Trophoblast cell (in vitro differentiated cells and primary cell): Measurements from ENCODE around the gene KCND3.

Experiments
- DNase-seq, 2 donors: peaks; one replicate each; pipeline ENCODE4 v3.0.0-alpha.2; 2016
- H2AFZ ChIP-seq: 2 replicates; pipeline ENCODE4 v1.6.1; 2013; ENCODE audit warnings: low read length, moderate library complexity, mild to moderate bottlenecking; ENCODE audit not compliant: insufficient read depth, poor library complexity
- H2AK5ac ChIP-seq: 2 replicates; pipeline ENCODE4 v1.6.1; 2013; ENCODE audit warnings: mild to moderate bottlenecking, low read length
- H2BK120ac ChIP-seq: 2 replicates; pipeline ENCODE4 v1.6.1; 2013; ENCODE audit warnings: low read length, mild to moderate bottlenecking, moderate library complexity; ENCODE audit not compliant: insufficient read depth, poor library complexity
- H2BK12ac ChIP-seq: 2 replicates; pipeline ENCODE4 v1.6.1; 2013; ENCODE audit warnings: mild to moderate bottlenecking, low read length, moderate library complexity
- H2BK5ac ChIP-seq: 2 replicates; pipeline ENCODE4 v1.6.1; 2013; ENCODE audit warnings: low read length, low read depth, moderate library complexity, mild to moderate bottlenecking; ENCODE audit not compliant: poor library complexity
- H3K14ac ChIP-seq: 2 replicates; pipeline ENCODE4 v1.6.1; 2013; ENCODE audit warnings: mild to moderate bottlenecking, low read length
- H3K18ac ChIP-seq: 2 replicates; pipeline ENCODE4 v1.6.1; 2013; ENCODE audit warnings: mild to moderate bottlenecking, low read length
- H3K23ac ChIP-seq: 2 replicates; pipeline ENCODE4 v1.6.1; 2013; ENCODE audit warnings: low read length
- H3K27ac ChIP-seq: 2 replicates; pipeline ENCODE4 v1.5.1; 2013; ENCODE audit warnings: low read depth, mild to moderate bottlenecking, inconsistent platforms, low read length, moderate library complexity
- H3K27me3 ChIP-seq: 2 replicates; pipeline ENCODE4 v1.6.1; 2013; ENCODE audit warnings: inconsistent platforms, mild to moderate bottlenecking, low read length, moderate library complexity; ENCODE audit not compliant: insufficient read depth
- H3K36me3 ChIP-seq, 2 experiments: 1 replicate in 1 of 2; 2 replicates in 1 of 2; pipeline ENCODE4 v1.6.1; 2013; ENCODE audit warnings: low read length in 2 of 2, mild to moderate bottlenecking in 2 of 2, moderate library complexity in 1 of 2; ENCODE audit not compliant: insufficient read depth in 2 of 2, control insufficient read depth in 1 of 2
- H3K4ac ChIP-seq: 2 replicates; pipeline ENCODE4 v1.6.1; 2013; ENCODE audit warnings: low read depth, mild to moderate bottlenecking, low read length, moderate library complexity
- H3K4me1 ChIP-seq, 2 experiments: 1 replicate in 1 of 2; 2 replicates in 1 of 2; pipeline ENCODE4 v1.6.1; 2013; ENCODE audit warnings: low read length in 2 of 2, mild to moderate bottlenecking in 2 of 2, moderate library complexity in 1 of 2; ENCODE audit not compliant: insufficient read depth in 2 of 2, control insufficient read depth in 1 of 2
- H3K4me2 ChIP-seq: 2 replicates; pipeline ENCODE4 v1.6.1; 2013; ENCODE audit warnings: inconsistent platforms, mild to moderate bottlenecking, low read length, moderate library complexity
- H3K4me3 ChIP-seq: 2 replicates; pipeline ENCODE4 v1.5.1; 2013; ENCODE audit warnings: mild to moderate bottlenecking, low read depth, low read length, inconsistent platforms
- H3K79me1 ChIP-seq: one replicate; pipeline ENCODE4 v1.6.1; 2013; ENCODE audit warnings: low read length
- H3K79me2 ChIP-seq: 2 replicates; pipeline ENCODE4 v1.6.1; 2013; ENCODE audit warnings: low read length, mild to moderate bottlenecking; ENCODE audit not compliant: control insufficient read depth, insufficient read depth, poor library complexity
- H3K9ac ChIP-seq: 2 replicates; pipeline ENCODE4 v1.6.1; 2013; ENCODE audit warnings: mild to moderate bottlenecking, low read length
- H3K9me3 ChIP-seq: 2 replicates; pipeline ENCODE4 v1.6.1; 2013; ENCODE audit warnings: low read depth, mild to moderate bottlenecking, control low read depth, inconsistent platforms, low read length; ENCODE audit not compliant: insufficient read depth
- H4K12ac ChIP-seq: 2 replicates; pipeline ENCODE4 v1.6.1; 2013; ENCODE audit warnings: low read depth, mild to moderate bottlenecking, low read length, moderate library complexity
- H4K8ac ChIP-seq: 2 replicates; pipeline ENCODE4 v1.6.1; 2013; ENCODE audit warnings: low read depth, mild to moderate bottlenecking, low read length, moderate library complexity
- H4K91ac ChIP-seq: one replicate; pipeline ENCODE4 v1.6.1; 2013; ENCODE audit warnings: low read depth, mild to moderate bottlenecking, low read length, moderate library complexity
- WGBS: extraction: QIAGEN DNeasy Blood & Tissue Kit; methylation state at CpG from one replicate; pipeline ENCODE4 v1.1.7; 2013; ENCODE audit warnings: missing lambda C conversion rate; ENCODE audit not compliant: insufficient read length, insufficient coverage; ENCODE audit errors: extremely low coverage; 5-methylcytosine and 5-hydroxymethylcytosine counted together

The KCND3 gene

DNA sequence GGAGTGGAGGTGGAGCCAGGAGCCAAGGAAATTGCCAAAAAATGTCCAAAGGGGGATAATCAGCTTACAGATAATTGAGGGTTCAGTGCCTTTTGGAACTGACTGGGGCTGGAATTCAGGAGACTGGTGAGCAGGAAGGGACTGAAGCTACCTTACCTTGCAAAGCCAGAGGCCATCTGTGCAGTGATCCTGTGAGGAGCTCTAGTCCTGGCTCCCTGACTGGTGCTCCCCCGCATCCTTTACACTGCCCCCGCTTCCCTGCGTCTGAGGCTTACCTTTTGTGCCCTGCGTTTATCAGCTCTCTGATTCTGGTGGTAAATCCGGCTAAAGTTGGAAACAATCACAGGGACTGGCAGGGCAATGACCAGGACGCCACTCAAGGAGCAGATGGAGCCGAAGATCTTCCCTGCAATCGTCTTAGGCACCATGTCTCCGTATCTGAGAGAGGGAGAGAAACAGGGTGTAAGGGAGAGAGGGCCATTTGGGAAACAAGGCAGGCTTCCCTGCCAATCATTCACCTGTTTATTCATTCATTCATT is 202.7 kb downstream of the KCND3 start:
- Histone ChIP-seq H3K79me1 (no peaks in the 10 kb centered on the region), H4K12ac (no peak overlapping the region), H4K91ac (no peak overlapping the region), H2BK12ac (no peak overlapping the region), H2BK120ac (no peak overlapping the region), H3K23ac (no peak overlapping the region), H3K9ac (no peak overlapping the region), H3K14ac (no peak overlapping the region), H3K36me3 (no peaks in the 10 kb centered on the region), H3K4ac (no peak overlapping the region), H3K4me1 (no peaks in the 10 kb centered on the region), H3K27ac (no peak overlapping the region), H4K8ac (no peak overlapping the region), H2BK5ac (no peak overlapping the region), H3K79me2 (no peaks in the 10 kb centered on the region), H2AK5ac (no peak overlapping the region), H3K9me3 (no peaks in the 10 kb centered on the region), H3K27me3 (no peaks in the 10 kb centered on the region), H3K18ac (no peak overlapping the region), H3K4me2 (no peak overlapping the region), H2AFZ (no peak overlapping the region), H3K4me3 (no peak overlapping the region)
- no CpG with 5 or more reads among the region's 9 CpGs for WGBS
- no peak for DNase-seq

DNA sequence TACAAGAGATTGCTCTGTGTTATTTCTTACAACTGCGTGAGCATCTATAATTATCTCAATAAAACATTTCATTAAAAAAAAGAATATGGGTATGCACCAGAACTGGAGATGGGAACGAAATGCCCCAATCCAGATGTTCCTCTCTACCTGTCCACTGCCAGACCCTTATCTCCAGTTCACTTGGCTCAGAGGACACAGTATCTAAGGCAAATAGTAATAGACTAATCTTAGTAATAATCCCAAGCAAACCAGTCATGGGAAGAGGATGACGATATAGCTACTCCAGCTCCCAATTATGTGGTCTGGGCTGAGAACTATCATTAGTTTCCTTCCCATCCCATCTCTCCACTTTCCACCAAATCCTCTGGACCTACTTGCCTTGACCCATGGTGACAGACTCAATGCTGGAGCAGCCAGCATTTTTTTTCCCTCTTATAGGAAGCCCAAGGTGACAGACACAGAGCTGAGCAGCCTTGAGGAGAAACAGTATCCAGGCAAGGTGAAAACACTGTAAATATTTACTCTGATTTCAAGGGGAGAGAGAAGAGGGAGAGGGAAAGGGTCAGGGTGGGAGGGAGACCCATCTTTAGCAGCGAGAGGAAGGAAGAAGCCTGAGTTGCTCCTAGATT is 205.1 kb downstream of the KCND3 start:
- Histone ChIP-seq H3K9ac (no peak overlapping the region), H3K79me1 (no peaks in the 10 kb centered on the region), H2AFZ (no peak overlapping the region), H2BK5ac (no peak overlapping the region), H3K14ac (no peak overlapping the region), H3K18ac (no peak overlapping the region), H4K91ac (no peak overlapping the region), H3K36me3 (no peaks in the 10 kb centered on the region), H4K12ac (no peak overlapping the region), H4K8ac (no peak overlapping the region), H3K79me2 (no peaks in the 10 kb centered on the region), H3K4me3 (no peak overlapping the region), H2AK5ac (no peak overlapping the region), H3K27me3 (no peaks in the 10 kb centered on the region), H2BK120ac (no peak overlapping the region), H2BK12ac (no peak overlapping the region), H3K27ac (no peak overlapping the region), H3K4ac (no peak overlapping the region), H3K9me3 (no peaks in the 10 kb centered on the region), H3K23ac (no peak overlapping the region), H3K4me2 (no peak overlapping the region), H3K4me1 (no peaks in the 10 kb centered on the region)
- DNase-seq = no peak
- WGBS = no CpG with 5 or more reads among the region's 4 CpGs

DNA sequence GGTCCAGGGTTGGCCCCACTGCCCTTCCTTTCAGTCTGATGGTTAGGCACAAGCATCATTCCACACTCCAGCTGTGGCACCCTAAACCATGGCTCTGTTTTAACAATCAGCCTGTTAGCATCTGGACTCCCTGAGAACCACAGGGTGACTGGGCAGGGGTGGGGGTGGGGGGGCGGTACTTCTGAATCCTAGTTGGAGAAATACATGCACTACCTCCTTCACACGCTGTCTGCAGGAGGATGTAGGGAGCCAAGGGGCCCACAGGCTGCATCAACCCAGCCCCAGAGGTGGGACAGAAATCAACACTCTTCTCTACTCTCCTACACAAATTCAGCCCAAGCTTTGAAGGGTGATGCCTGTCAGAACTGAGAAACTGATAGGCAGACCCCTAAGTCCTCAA is 209.9 kb downstream of the KCND3 start:
- no CpG with 5 or more reads among the region's 2 CpGs for WGBS
- H2AFZ ChIP-seq = no peak overlapping the region
- H3K23ac ChIP-seq = no peak overlapping the region
- H3K9me3 ChIP-seq = no peaks in the 10 kb centered on the region
- DNase-seq = no peak
- no peak overlapping the region for H3K18ac ChIP-seq
- no peak overlapping the region for H3K14ac ChIP-seq
- no peak overlapping the region for H2AK5ac ChIP-seq
- no peak overlapping the region for H4K91ac ChIP-seq
- H4K12ac ChIP-seq = no peak overlapping the region
- no peak overlapping the region for H3K9ac ChIP-seq
- no peaks in the 10 kb centered on the region for H3K79me2 ChIP-seq
- H3K36me3 ChIP-seq = no peaks in the 10 kb centered on the region
- no peak overlapping the region for H2BK12ac ChIP-seq
- H3K4me1 ChIP-seq = peaks cover 8 to 9% of the 10 kb centered on the region in 2 experiments
- H3K4ac ChIP-seq = no peak overlapping the region
- no peak overlapping the region for H3K27ac ChIP-seq
- H3K4me2 ChIP-seq = no peak overlapping the region
- H2BK5ac ChIP-seq = no peak overlapping the region
- H3K27me3 ChIP-seq = no peaks in the 10 kb centered on the region
- H3K4me3 ChIP-seq = no peak overlapping the region
- no peak overlapping the region for H2BK120ac ChIP-seq
- no peak overlapping the region for H4K8ac ChIP-seq
- H3K79me1 ChIP-seq = no peaks in the 10 kb centered on the region

DNA sequence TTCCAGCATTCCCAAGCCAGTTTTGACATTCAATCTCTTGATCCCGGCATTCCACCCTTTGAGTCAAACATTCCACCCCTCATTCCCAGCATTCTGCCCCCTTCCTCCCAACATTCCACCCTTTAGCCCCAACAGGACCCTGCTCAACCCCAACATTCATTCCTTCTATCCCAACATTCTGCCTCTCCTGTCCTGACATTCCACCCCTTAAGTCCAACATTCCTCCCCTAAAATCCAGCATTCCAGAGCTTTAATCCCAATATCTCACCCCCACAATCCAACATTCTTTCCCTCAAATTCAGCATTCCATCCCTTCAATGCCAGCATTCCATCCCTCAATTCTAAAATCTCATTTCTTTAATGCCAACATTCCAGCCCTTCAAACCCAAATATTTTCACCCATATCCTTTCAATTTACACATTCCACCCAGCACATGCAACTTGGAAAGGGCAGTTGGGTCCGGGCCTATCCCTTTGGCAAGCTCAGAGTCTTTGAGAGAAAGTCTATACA is 210.9 kb downstream of the KCND3 start:
- Histone ChIP-seq H3K18ac (no peak overlapping the region), H2AFZ (no peak overlapping the region), H3K27me3 (no peaks in the 10 kb centered on the region), H4K91ac (no peak overlapping the region), H3K4me3 (no peak overlapping the region), H2BK12ac (no peak overlapping the region), H2BK120ac (no peak overlapping the region), H3K36me3 (no peaks in the 10 kb centered on the region), H3K4ac (no peak overlapping the region), H3K79me1 (no peaks in the 10 kb centered on the region), H3K9me3 (no peaks in the 10 kb centered on the region), H3K23ac (no peak overlapping the region), H3K79me2 (no peaks in the 10 kb centered on the region), H3K27ac (no peak overlapping the region), H3K9ac (no peak overlapping the region), H4K8ac (no peak overlapping the region), H3K4me2 (no peak overlapping the region), H3K14ac (no peak overlapping the region), H2AK5ac (no peak overlapping the region), H4K12ac (no peak overlapping the region), H3K4me1 (peaks cover 8 to 9% of the 10 kb centered on the region in 2 experiments), H2BK5ac (no peak overlapping the region)
- DNase-seq = peak; percentile 18 to 59
- no CpG with 5 or more reads among the region's 2 CpGs for WGBS
